GM18861 (cell line): ENCODE data around the gene DCAKD.

ENCODE experiments used
- ATAC-seq: cut with Tn5 transposase; IDR thresholded peaks from one replicate; pipeline ENCODE4 v1.9.1; 2021; ENCODE audit not compliant: unreplicated experiment

Gene DCAKD

GRCh38 chr17:45031231-45032173 is 19.9 kb downstream of the DCAKD start:
- no peak for ATAC-seq

GRCh38 chr17:45030733-45031132 is 20.7 kb downstream of the DCAKD start:
- ATAC-seq, result no peak

- ATAC-seq, result no peak
Measured at GRCh38 chr17:45029758-45030423, 21.5 kb downstream of the DCAKD start.

- no peak for ATAC-seq
Measured at GRCh38 chr17:45029096-45029495, 22.3 kb downstream of the DCAKD start.

- ATAC-seq, result peak; percentile 43
Measured at GRCh38 chr17:45022655-45023339, 28.6 kb downstream of the DCAKD start.

- peak; percentile 10 for ATAC-seq
Measured at GRCh38 chr17:45022288-45022648, 29.2 kb downstream of the DCAKD start.

GRCh38 chr17:45021607-45022287 is 29.7 kb downstream of the DCAKD start:
- ATAC-seq, result peak; percentile 40

- no peak for ATAC-seq
Measured at GRCh38 chr17:45020354-45021138, 30.9 kb downstream of the DCAKD start.

GRCh38 chr17:45018848-45019711 is 32.4 kb downstream of the DCAKD start:
- no peak for ATAC-seq

- ATAC-seq, result no peak
Measured at GRCh38 chr17:45018514-45018847, 33.0 kb downstream of the DCAKD start.

- ATAC-seq, result no peak
Measured at GRCh38 chr17:45016823-45017222, 34.6 kb downstream of the DCAKD start.

- ATAC-seq, result no peak
Measured at GRCh38 chr17:45016237-45016636, 35.2 kb downstream of the DCAKD start.

- ATAC-seq, result no peak
Measured at GRCh38 chr17:45013021-45013997, 38.1 kb downstream of the DCAKD start.

GRCh38 chr17:45011767-45012166 is 39.7 kb downstream of the DCAKD start:
- ATAC-seq, result no peak

- no peak for ATAC-seq
Measured at GRCh38 chr17:45009676-45010467, 41.6 kb downstream of the DCAKD start.

GRCh38 chr17:45008216-45008615 is 43.2 kb downstream of the DCAKD start:
- no peak for ATAC-seq

- ATAC-seq, result no peak
Measured at GRCh38 chr17:45006927-45007461, 44.4 kb downstream of the DCAKD start.
